ENCODE results near the gene ASB5.

DNA sequence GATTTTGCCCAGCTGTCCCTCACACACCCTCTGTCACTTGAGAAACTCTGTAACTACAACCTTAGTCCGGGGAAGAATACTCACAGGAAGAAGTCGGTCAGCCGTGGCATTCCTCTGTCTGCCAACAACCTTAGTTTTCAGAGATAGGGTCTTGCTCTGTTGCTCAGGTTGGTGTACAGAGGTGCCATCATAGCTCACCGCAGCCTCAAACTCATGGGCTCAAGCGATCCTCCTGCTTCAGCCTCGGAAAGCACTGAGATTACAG is 38.6 kb upstream of the ASB5 start:
- TF ChIP-seq, protein P1, sequence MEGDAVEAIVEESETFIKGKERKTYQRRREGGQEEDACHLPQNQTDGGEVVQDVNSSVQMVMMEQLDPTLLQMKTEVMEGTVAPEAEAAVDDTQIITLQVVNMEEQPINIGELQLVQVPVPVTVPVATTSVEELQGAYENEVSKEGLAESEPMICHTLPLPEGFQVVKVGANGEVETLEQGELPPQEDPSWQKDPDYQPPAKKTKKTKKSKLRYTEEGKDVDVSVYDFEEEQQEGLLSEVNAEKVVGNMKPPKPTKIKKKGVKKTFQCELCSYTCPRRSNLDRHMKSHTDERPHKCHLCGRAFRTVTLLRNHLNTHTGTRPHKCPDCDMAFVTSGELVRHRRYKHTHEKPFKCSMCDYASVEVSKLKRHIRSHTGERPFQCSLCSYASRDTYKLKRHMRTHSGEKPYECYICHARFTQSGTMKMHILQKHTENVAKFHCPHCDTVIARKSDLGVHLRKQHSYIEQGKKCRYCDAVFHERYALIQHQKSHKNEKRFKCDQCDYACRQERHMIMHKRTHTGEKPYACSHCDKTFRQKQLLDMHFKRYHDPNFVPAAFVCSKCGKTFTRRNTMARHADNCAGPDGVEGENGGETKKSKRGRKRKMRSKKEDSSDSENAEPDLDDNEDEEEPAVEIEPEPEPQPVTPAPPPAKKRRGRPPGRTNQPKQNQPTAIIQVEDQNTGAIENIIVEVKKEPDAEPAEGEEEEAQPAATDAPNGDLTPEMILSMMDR (conservative IDR thresholded peaks at IDR 0.05), result no peak
- no peak for TF ChIP-seq ZFX (IDR thresholded peaks at IDR 0.05)

All from C4-2B (cell line).